Vagina (tissue), 2 donors: Measurements from ENCODE around the gene TTC33.

Experiments
- CTCF ChIP-seq, 3 experiments: fragments of 450-650 bp in 2 of 3; fragments of 200-600 bp in 1 of 3; sonication (generic) in 1 of 3; IDR thresholded peaks; one replicate each; pipeline ENCODE4 v1.5.1; 2017 to 2019; ENCODE audit warnings: antibody characterized with exemption in 3 of 3, mild to moderate bottlenecking in 2 of 3, moderate library complexity in 2 of 3
- POLR2AphosphoS5 ChIP-seq, 2 donors: sonication (generic); formaldehyde crosslinking; IDR thresholded peaks; one replicate each; pipeline ENCODE4 v1.9.0; 2017; ENCODE audit warnings: antibody characterized with exemption in 2 of 2, mild to moderate bottlenecking in 2 of 2, low read depth in 1 of 2; ENCODE audit not compliant: insufficient read depth in 1 of 2

- no peak for TF ChIP-seq CTCF (IDR thresholded peaks at IDR 0.05)
- no peak for TF ChIP-seq POLR2AphosphoS5 (IDR thresholded peaks at IDR 0.05; ENCODE audit: insufficient read depth in 1 of 2, low read depth in 1 of 2)
These were observed 35.3 kb upstream of the TTC33 start for GRCh38 chr5:40790947-40791593.
